H1 (cell line): Measurements from ENCODE around the gene KLF13. TPM values are rescaled to one million over a fixed set of nuclear protein-coding genes. Genes with fewer than 3 reads are reported as not detected.

Source experiments
- CTCF ChIA-PET: fragments of 300-600 bp; sonication (Branson Sonifier 250); formaldehyde crosslinking; loops from one replicate; lab custom pipeline; 2021; ENCODE audit not compliant: partially characterized antibody; lab: Charles Lee
- POLR2A ChIA-PET: fragments of 300-600 bp; sonication (Branson Sonifier 250); formaldehyde crosslinking; loops from one replicate; lab custom pipeline; 2021; ENCODE audit warnings: inconsistent platforms; ENCODE audit not compliant: partially characterized antibody; lab: Charles Lee
- DNase-seq, 2 experiments: peaks; one replicate each; pipeline versions ENCODE4 v3.0.0 to v3.0.0-alpha.2; 2010 to 2022; ENCODE audit warnings: low spot score in 2 of 2, low read depth in 1 of 2, mixed read lengths in 1 of 2
- FAIRE-seq: peaks from 2 replicates; lab custom pipeline; 2011; peaks lifted over from hg19 to GRCh38; lab: Jason Lieb, UNC
- H2AFZ ChIP-seq: 2 replicates; pipeline ENCODE4 v1.8.1; 2012; ENCODE audit warnings: low read length, inconsistent platforms
- H2AK5ac ChIP-seq: 2 replicates; pipeline ENCODE4 v1.6.1; 2013; ENCODE audit warnings: low read depth, low read length
- H2BK120ac ChIP-seq: replicated peaks from 2 replicates; pipeline ENCODE3; 2013; ENCODE audit warnings: low read depth, low read length, inconsistent platforms
- H2BK12ac ChIP-seq: 2 replicates; pipeline ENCODE4 v1.6.1; 2013; ENCODE audit warnings: low read depth, low read length
- H2BK15ac ChIP-seq: 2 replicates; pipeline ENCODE4 v1.6.1; 2013; ENCODE audit warnings: low read length
- H2BK20ac ChIP-seq: 2 replicates; pipeline ENCODE4 v1.6.1; 2013; ENCODE audit warnings: low read length
- H2BK5ac ChIP-seq: 2 replicates; pipeline ENCODE4 v1.6.1; 2013; ENCODE audit warnings: low read depth, low read length
- H3K14ac ChIP-seq: 2 replicates; pipeline ENCODE4 v1.6.1; 2013; ENCODE audit warnings: inconsistent platforms; ENCODE audit not compliant: insufficient read length
- H3K18ac ChIP-seq: 2 replicates; pipeline ENCODE4 v1.6.1; 2013; ENCODE audit warnings: low read length; ENCODE audit errors: extremely low read depth
- H3K23ac ChIP-seq: 2 replicates; pipeline ENCODE4 v1.6.1; 2013; ENCODE audit warnings: inconsistent platforms; ENCODE audit not compliant: insufficient read length
- H3K23me2 ChIP-seq: 2 replicates; pipeline ENCODE4 v1.6.1; 2013; ENCODE audit warnings: low read depth, low read length
- H3K27ac ChIP-seq: 2 replicates; pipeline ENCODE4 v1.6.1; 2011; ENCODE audit warnings: low read depth, low read length, inconsistent platforms
- H3K27me3 ChIP-seq, 4 experiments: replicated peaks in 1 of 4; 1 replicate in 1 of 4; 2 replicates in 3 of 4; pipeline versions ENCODE4 v1.6.1 to v1.8.1; 2011 to 2013; ENCODE audit warnings: low read length in 3 of 4, mild to moderate bottlenecking in 3 of 4, inconsistent platforms in 2 of 4, mixed read lengths in 2 of 4, moderate library complexity in 1 of 4; ENCODE audit not compliant: control insufficient read depth in 3 of 4, insufficient read depth in 3 of 4; ENCODE audit errors: extremely low read depth in 1 of 4
- H3K36me3 ChIP-seq, 4 experiments: 2 replicates each; pipeline versions ENCODE4 v1.6.1 to v1.8.1; 2011 to 2013; ENCODE audit warnings: mild to moderate bottlenecking in 4 of 4, low read length in 3 of 4, moderate library complexity in 2 of 4, control low read depth in 1 of 4, inconsistent platforms in 1 of 4; ENCODE audit not compliant: insufficient read depth in 4 of 4, control insufficient read depth in 2 of 4
- H3K4ac ChIP-seq: replicated peaks from 2 replicates; pipeline ENCODE3; 2013; ENCODE audit warnings: low read length, low read depth, mixed read lengths, inconsistent platforms; ENCODE audit not compliant: insufficient read length
- H3K4me1 ChIP-seq, 4 experiments: replicated peaks in 1 of 4; 1 replicate in 1 of 4; 2 replicates in 3 of 4; pipeline versions ENCODE4 v1.6.1 to v1.8.1; 2011 to 2013; ENCODE audit warnings: low read length in 3 of 4, inconsistent platforms in 2 of 4, mixed read lengths in 1 of 4; ENCODE audit not compliant: insufficient read depth in 4 of 4, control insufficient read depth in 3 of 4
- H3K4me2 ChIP-seq, 2 experiments: 2 replicates each; pipeline versions ENCODE4 v1.6.1 to v1.8.1; 2011 to 2013; ENCODE audit warnings: low read depth in 2 of 2, low read length in 2 of 2, control low read depth in 1 of 2, inconsistent platforms in 1 of 2, mild to moderate bottlenecking in 1 of 2; ENCODE audit not compliant: insufficient read depth in 1 of 2
- H3K4me3 ChIP-seq, 4 experiments: fragments of 200-600, 300-600 bp in 1 of 4; sonication (generic), shearing (Covaris generic), sonication (Bioruptor Twin) in 1 of 4; 2 replicates each; pipeline versions ENCODE4 v1.5.1 to v1.8.1; 2011 to 2016; ENCODE audit warnings: low read length in 4 of 4, low read depth in 3 of 4, control low read depth in 2 of 4, inconsistent platforms in 2 of 4, mild to moderate bottlenecking in 2 of 4, mixed read lengths in 1 of 4, moderate library complexity in 1 of 4; ENCODE audit not compliant: insufficient read depth in 2 of 4; ENCODE audit errors: extremely low read depth in 1 of 4
- H3K56ac ChIP-seq: replicated peaks from 2 replicates; pipeline ENCODE3; 2013; ENCODE audit warnings: low read depth, mild to moderate bottlenecking, mixed read lengths, low read length, inconsistent platforms; ENCODE audit not compliant: insufficient read length
- H3K79me1 ChIP-seq: 2 replicates; pipeline ENCODE4 v1.6.1; 2013; ENCODE audit warnings: low read depth, low read length, control low read depth
- H3K79me2 ChIP-seq, 2 experiments: 2 replicates each; pipeline versions ENCODE4 v1.6.1 to v1.8.1; 2012 to 2013; ENCODE audit warnings: low read length in 2 of 2, mild to moderate bottlenecking in 2 of 2, inconsistent platforms in 1 of 2; ENCODE audit not compliant: insufficient read depth in 2 of 2, control insufficient read depth in 1 of 2
- H3K9ac ChIP-seq, 4 experiments: replicated peaks in 1 of 4; 1 replicate in 1 of 4; 2 replicates in 3 of 4; pipeline versions ENCODE4 v1.6.1 to v1.8.1; 2011 to 2013; ENCODE audit warnings: low read depth in 3 of 4, low read length in 3 of 4, control low read depth in 2 of 4, mild to moderate bottlenecking in 2 of 4, moderate library complexity in 2 of 4, inconsistent platforms in 1 of 4; ENCODE audit errors: extremely low read depth in 1 of 4
- H3K9me3 ChIP-seq, 2 experiments: 2 replicates each; pipeline versions ENCODE4 v1.6.1 to v1.8.1; 2012 to 2013; ENCODE audit warnings: mild to moderate bottlenecking in 2 of 2, moderate library complexity in 2 of 2, control low read depth in 1 of 2, inconsistent platforms in 1 of 2, low read depth in 1 of 2, low read length in 1 of 2, mixed read lengths in 1 of 2; ENCODE audit not compliant: insufficient read depth in 2 of 2
- H4K20me1 ChIP-seq, 2 experiments: replicated peaks in 1 of 2; 2 replicates each; pipeline versions ENCODE3 to v1.8.1; 2011 to 2013; ENCODE audit warnings: inconsistent platforms in 2 of 2, low read length in 2 of 2, mild to moderate bottlenecking in 1 of 2; ENCODE audit not compliant: insufficient read depth in 2 of 2, control insufficient read depth in 1 of 2
- H4K5ac ChIP-seq: 2 replicates; pipeline ENCODE4 v1.6.1; 2013; ENCODE audit warnings: low read length, low read depth, mixed read lengths, inconsistent platforms; ENCODE audit not compliant: insufficient read length
- H4K8ac ChIP-seq: 2 replicates; pipeline ENCODE4 v1.8.0; 2013; ENCODE audit warnings: mild to moderate bottlenecking, moderate library complexity, low read length, inconsistent platforms; ENCODE audit not compliant: insufficient read depth; ENCODE audit errors: extremely low read depth
- H4K91ac ChIP-seq: replicated peaks from 2 replicates; pipeline ENCODE3; 2013; ENCODE audit warnings: low read length, mixed read lengths, inconsistent platforms; ENCODE audit not compliant: insufficient read length
- ATF2 ChIP-seq: IDR thresholded peaks from 2 replicates; pipeline ENCODE4 v1.6.1; 2012; ENCODE audit warnings: low read length, inconsistent platforms
- BACH1 ChIP-seq: IDR thresholded peaks from 2 replicates; pipeline ENCODE4 v1.6.1; 2012; ENCODE audit warnings: low read length, improper control_type of control experiment
- CHD2 ChIP-seq: IDR thresholded peaks from 2 replicates; pipeline ENCODE4 v1.6.1; 2012; ENCODE audit warnings: low read length, improper control_type of control experiment
- EGR1 ChIP-seq: IDR thresholded peaks from 2 replicates; pipeline ENCODE4 v1.6.1; 2011; ENCODE audit warnings: low read depth, low read length, borderline replicate concordance
- MAX ChIP-seq: IDR thresholded peaks from 2 replicates; pipeline ENCODE4 v1.6.1; 2012; ENCODE audit warnings: inconsistent platforms
- POU5F1 ChIP-seq: IDR thresholded peaks from 2 replicates; pipeline ENCODE4 v1.6.1; 2011; ENCODE audit warnings: low read depth, mild to moderate bottlenecking, low read length, moderate library complexity
- RXRA ChIP-seq: IDR thresholded peaks from 2 replicates; pipeline ENCODE4 v1.6.1; 2011; ENCODE audit warnings: low read depth, mild to moderate bottlenecking, low read length, moderate library complexity; ENCODE audit not compliant: insufficient read depth
- TCF12 ChIP-seq: IDR thresholded peaks from 2 replicates; pipeline ENCODE4 v1.6.1; 2011; ENCODE audit warnings: low read depth, mild to moderate bottlenecking, low read length
- ZNF274 ChIP-seq: IDR thresholded peaks from 2 replicates; pipeline ENCODE4 v1.7.0; 2012; ENCODE audit warnings: low read length, borderline replicate concordance; ENCODE audit errors: extremely low read depth
- WGBS, 2 experiments: shearing (Covaris generic) in 1 of 2; methylation state at CpG; one replicate each; pipeline versions ENCODE4 v1.1.6 to v1.1.7; 2013 to 2015; ENCODE audit warnings: low lambda C conversion rate in 2 of 2, mixed read lengths in 2 of 2, inconsistent platforms in 1 of 2, low coverage in 1 of 2, missing lambda C conversion rate in 1 of 2; ENCODE audit not compliant: insufficient replicate concordance in 2 of 2, insufficient coverage in 1 of 2, insufficient read length in 1 of 2; ENCODE audit errors: extremely low coverage in 1 of 2, missing lambda C conversion rate in 1 of 2; 5-methylcytosine and 5-hydroxymethylcytosine counted together
- polyA plus RNA-seq, 7 experiments: library from polyadenylated mRNA; depleted of rRNA in 3 of 7; stranded (reverse) in 5 of 7; unstranded in 2 of 7; fragments of >200 nt in 5 of 7; fragments of 200-250 nt in 2 of 7; gene quantifications; 1 replicate in 5 of 7; 2 replicates in 1 of 7; 4 replicates in 1 of 7; pipeline versions ENCODE4 v1.2.1 to v1.2.3, GENCODE V29; 2011 to 2013; ENCODE audit warnings: missing spikeins in 2 of 7, mixed read lengths in 2 of 7
- total RNA-seq: library from RNA; stranded (reverse); fragmentation: NEBNext Ultra II Directional; extraction: Animal tissue kit (Norgen Biotek cat#: 25700); gene quantifications from 2 replicates; pipeline ENCODE4 v1.2.1, GENCODE V29; 2021

KLF13 gene
- total and polyA plus RNA-seq, 2 of the 8 experiments (the other 6 are each of a cell fraction or from before 2014, with no cell fraction given): 18.3 to 33.4 TPM

GRCh38 chr15:31347067-31347975 is 20.7 kb downstream of the KLF13 start:
- Histone ChIP-seq H2AFZ (no peak overlapping the region), H2BK12ac (no peak overlapping the region), H4K5ac (no peak overlapping the region), H3K18ac (no peak overlapping the region), H2BK120ac (no peak overlapping the region), H4K20me1 (peaks cover 23 to 40% of the 10 kb centered on the region in 2 experiments), H3K4ac (no peak overlapping the region), H3K36me3 (no peaks in the 10 kb centered on the region), H3K27ac (no peak overlapping the region), H3K4me1 (peaks cover 0 to 22% (median 3%) of the 10 kb centered on the region in 4 experiments; a peak in 5 of 7 replicates), H3K9ac (no peak overlapping the region), H3K79me1 (peaks cover 35% of the 10 kb centered on the region), H3K23ac (no peak overlapping the region), H3K9me3 (no peaks in the 10 kb centered on the region), H2BK20ac (0 out of 2 replicates have a peak overlapping the region, but pooled peaks have one; percentile 21), H4K8ac (no peak overlapping the region; the same call in 1 of the 2 replicates), H3K14ac (no peak overlapping the region), H2BK15ac (no peak overlapping the region), H3K23me2 (no peaks in the 10 kb centered on the region), H3K79me2 (peaks cover 0 to 47% of the 10 kb centered on the region in 2 experiments; a peak in 3 of 4 replicates), H4K91ac (no peak overlapping the region), H3K56ac (no peak overlapping the region), H3K4me3 (no peak overlapping the region), H3K27me3 (no peaks in the 10 kb centered on the region), H2BK5ac (0 out of 2 replicates have a peak overlapping the region, but pooled peaks have one; percentile 35), H2AK5ac (no peak overlapping the region), H3K4me2 (no peak overlapping the region)
- ChIA-PET CTCF (interaction anchor here (0.7 to 2.2 kb wide), 9 partner anchors 9 to 147 kb away, joined by 3 to 9 read pairs (median 3); no protein-coding TSS in a partner anchor), POLR2A (no interaction called here)
- 91% methylated on average over 11 of the region's 14 CpGs; no CpG with 5 or more reads in 1 of the 2 experiments for WGBS, 2 experiments
- FAIRE-seq (no peak), DNase-seq (no peak)
- no peak for TF ChIP-seq CHD2
- TF ChIP-seq MAX: no peak
- TF ChIP-seq ZNF274: no peak
- TF ChIP-seq BACH1: no peak
- no peak for TF ChIP-seq ATF2
- no peak for TF ChIP-seq RXRA
- no peak for TF ChIP-seq EGR1
- TF ChIP-seq POU5F1: no peak
- no peak for TF ChIP-seq TCF12
